Hematopoietic multipotent progenitor cell treated with erythropoietin and hydrocortisone succinate and interleukin-3 and kit ligand, for 15 days (in vitro differentiated cells): ENCODE results near the gene CHST13.

Source experiments
- DNase-seq: peaks from one replicate; pipeline ENCODE4 v3.0.0-alpha.2; 2015; ENCODE audit warnings: low spot score

Gene CHST13, protein sequence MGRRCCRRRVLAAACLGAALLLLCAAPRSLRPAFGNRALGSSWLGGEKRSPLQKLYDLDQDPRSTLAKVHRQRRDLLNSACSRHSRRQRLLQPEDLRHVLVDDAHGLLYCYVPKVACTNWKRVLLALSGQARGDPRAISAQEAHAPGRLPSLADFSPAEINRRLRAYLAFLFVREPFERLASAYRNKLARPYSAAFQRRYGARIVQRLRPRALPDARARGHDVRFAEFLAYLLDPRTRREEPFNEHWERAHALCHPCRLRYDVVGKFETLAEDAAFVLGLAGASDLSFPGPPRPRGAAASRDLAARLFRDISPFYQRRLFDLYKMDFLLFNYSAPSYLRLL

DNA sequence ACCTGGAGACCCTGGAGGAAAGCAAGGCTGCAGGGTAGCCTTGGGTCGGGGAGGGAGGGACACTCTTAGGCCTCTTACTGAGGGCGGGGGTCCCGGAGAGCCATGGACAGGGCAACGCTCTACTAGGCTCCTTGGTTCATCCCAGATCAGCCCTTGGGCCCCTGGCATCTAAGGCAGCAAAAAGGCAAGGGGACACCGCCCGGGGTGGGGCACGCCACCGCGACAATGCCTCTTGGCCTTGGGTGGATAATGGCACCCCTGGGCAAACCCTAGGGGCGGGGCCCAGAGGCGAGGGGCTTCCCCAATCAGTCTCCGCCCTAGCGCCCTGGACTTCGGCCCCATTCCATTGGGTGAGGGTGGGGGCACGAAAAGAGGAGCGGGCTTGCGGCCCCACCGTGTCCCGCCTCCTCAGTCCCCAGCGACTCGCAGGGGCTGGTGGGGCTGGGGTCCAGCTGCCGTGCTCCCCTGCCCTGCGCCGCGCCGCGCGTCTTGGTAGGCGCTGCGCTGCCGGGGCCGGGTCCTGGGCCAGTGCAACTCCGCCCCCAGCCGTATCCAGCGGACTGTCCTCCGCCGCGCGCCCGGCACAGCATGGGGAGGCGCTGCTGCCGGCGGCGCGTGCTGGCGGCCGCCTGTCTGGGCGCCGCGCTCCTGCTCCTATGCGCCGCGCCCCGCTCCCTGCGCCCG, at the start of gene CHST13:
Gene CHST13 (plus strand): TSS at position 411 of the 684 bp plus-strand sequence. CDS start 178 bp downstream, at position 589.
- no peak for DNase-seq

DNA sequence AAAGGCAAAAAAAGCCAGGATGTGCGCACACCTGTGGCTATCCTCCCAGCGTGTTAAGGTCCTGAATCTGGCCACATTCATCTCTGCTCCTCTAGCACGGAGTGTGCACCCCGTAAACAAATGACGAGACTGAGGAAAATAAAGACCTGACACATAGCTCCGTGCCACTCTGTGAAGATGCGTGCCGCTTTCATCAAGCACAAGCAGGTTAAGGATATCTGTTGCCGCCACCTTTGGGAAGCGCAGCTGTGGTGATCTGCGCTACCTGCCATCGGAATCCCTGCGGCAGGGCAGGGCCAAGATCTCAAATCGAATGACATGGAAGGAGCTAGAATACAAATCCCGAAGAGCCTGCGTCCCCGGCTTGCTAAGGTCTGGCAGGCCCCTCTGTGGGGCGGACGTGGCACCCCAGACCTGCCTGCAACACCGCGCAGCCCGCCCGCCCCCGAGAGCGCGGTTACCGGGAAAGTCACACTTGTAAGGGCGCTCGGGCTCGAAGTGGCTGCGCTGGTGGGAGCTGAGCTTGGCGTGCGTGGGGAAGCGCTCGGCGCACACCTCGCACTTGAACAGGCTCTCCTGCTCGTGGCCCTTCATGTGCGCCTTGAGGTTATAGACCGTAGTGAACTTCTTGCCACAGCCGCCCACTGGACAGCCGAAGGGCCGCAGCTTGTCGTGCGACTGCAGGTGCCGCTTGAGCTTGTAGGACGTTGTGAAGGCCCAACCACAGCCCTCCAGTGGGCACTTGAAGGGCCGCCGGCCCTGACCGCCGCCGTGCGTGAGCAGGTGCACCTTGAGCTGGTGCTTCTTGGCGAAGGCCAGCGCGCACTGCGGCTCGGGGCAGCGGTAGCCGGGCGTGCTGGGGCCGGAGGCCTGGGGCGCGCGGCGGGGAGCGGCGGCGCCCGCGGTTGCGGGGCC, 49.2 kb upstream of the CHST13 start:
- DNase-seq, result peak; percentile 30

- peak; percentile 94 for DNase-seq
These were observed 48.4 kb upstream of the CHST13 start, which contains the start of gene ZXDC for GRCh38 chr3:126475413-126476114. Gene ZXDC, minus strand, starts transcription at chr3:126475891. Its CDS starts 26 bp downstream, at chr3:126475865.

DNA sequence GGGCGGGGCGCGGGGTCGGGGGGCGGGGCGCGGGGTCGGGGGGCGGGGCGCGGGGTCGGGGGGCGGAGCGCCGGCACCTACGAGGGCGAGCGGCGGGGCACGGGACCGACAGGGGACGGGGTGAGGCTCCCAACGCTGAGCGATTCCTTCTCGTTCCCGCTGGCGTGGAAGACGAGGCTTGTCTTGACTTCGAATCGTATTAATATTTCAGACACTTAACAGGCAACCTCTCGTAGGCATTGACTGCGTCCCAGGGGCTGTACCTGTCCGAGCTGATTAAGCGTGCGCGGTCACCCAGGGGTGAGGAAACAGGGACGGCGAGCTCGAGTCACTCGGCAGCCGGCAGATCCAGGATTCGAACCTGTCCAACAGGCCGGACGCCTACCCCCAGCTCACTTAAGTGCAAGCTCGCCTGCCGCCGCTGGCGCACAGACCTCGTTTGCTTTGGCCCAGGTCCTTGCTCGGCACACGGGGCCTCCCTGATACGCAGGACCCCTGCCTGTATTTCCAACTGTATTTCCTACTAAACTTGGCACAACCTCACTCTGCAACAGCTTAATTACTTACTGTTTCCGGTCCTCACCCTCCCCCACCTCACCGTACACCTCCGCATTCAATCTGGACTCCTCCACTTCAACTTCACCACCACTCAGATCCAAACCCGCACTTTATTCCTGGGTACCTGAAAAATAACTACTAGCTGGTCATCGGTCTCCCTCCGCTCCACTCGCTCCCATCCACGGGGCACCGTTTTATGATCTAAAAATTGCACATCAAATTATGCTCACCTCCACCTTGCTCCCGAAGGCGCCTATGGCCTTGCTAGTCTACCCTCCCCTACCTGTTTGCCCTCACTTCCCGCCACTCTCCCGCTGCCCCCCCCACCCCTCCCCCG, 47.5 kb upstream of the CHST13 start:
- no peak for DNase-seq

DNA sequence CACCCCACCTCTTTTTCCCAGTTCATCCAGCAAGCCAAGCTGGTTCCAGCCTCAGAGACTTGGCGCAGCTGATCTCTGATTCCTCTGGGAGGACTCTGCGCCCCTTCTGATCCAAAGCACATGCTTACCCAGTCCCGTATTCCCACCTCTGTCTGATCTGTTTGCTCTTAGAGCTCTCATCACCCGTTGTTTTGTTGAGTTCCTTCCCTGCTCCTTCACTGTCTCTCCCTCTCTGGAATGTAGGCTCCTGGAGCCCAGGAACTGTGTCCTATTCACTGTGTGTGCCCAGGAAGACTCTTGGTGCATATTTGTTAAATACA, 46.9 kb upstream of the CHST13 start:
- DNase-seq, result no peak

- no peak for DNase-seq
These were observed 45.2 kb upstream of the CHST13 start for GRCh38 chr3:126478581-126479310.

- no peak for DNase-seq
These were observed 44.3 kb upstream of the CHST13 start for GRCh38 chr3:126479642-126480041.

GRCh38 chr3:126480206-126480605, 43.7 kb upstream of the CHST13 start:
- no peak for DNase-seq

GRCh38 chr3:126480861-126481260, 43.1 kb upstream of the CHST13 start:
- DNase-seq, result no peak

DNA sequence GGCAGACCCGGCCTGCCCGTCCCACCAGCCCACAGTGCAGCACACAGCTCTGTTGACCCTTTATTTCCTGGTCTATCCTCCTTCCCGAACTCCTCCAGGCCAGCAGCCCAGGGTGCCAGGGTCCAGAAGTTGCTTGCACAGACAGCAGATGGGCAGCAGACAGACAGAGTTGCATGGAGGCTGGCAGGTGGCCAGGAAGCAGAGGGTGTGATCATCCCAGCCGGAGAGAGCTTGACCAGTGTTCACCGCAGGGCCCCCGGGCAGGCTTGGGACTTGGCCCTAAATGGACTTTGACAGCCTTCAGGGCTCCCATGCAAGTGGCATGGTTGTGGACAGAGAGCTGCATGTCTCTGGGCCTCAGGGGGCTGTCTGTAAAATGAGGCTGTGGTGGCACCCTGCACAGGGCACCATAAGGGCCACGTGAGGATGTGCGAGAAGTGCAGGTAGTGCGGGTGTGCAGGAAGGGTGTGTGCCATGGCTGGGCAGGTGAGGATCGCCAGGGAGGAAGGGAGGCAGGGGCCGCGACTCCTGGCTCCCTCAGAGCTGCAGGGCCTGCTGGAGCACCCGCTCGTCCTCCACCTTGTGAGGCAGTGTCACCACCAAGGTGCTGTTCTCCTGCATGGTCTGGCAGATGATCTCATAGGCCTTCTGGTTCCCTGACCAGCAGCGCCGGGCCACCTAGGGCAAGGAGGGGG, 42.0 kb upstream of the CHST13 start:
- no peak for DNase-seq

DNA sequence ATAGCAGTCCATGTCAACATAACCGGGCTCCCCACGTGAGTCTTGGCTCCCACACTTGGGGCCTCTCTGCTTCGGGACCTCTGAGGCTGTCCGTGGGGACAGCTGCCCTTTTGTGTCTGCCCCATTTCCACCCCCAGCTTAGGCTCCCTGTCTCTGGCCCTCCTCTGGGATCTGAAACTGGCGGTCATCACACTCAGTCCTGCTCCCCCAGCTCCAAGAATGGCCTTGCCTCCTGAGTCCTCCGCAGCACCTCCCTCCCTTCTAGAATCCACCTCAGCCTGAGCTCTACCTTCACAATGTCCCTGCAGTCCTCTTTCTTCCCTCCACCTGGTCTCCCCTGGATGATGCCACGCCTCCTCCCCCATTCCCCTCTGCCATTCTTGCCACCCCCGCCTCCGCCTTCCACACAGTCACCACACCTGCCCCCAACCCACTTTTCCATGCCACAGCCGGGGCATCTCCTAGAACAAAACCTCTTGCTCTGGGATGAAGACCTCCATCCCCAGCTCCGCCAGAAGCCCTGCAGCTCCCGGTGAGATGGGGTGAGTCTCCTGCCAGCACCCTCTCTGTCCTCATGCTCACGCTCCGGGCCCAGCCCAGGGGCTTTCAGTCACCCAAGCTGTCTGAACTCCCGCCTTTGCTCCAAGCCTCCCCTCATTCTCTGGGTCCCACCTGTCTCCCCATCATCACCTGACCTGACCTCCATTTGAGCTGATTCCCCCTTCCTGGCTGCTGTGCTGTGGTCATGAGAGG, 41.3 kb upstream of the CHST13 start:
- no peak for DNase-seq

GRCh38 chr3:126483321-126483761, 40.6 kb upstream of the CHST13 start:
- no peak for DNase-seq

DNA sequence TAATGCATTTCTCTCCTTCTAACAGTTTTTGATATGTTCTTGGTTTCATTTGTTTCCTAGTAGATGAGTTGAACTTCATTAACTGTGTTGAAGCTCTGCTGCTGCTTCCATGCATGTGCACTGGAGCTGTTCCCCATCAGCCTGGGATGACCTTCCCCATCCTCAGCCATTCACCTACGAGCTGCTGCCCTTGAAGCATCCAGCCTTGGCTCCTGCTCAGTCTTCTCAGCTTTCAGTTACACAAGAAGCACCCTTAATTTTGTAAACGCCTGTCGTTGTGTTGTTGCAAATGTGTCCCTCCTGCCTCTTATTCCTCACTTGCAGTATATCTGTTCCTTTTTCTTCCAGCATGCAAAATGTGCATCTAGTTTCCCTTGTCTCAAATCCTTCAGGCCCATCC, 39.8 kb upstream of the CHST13 start:
- no peak for DNase-seq

DNA sequence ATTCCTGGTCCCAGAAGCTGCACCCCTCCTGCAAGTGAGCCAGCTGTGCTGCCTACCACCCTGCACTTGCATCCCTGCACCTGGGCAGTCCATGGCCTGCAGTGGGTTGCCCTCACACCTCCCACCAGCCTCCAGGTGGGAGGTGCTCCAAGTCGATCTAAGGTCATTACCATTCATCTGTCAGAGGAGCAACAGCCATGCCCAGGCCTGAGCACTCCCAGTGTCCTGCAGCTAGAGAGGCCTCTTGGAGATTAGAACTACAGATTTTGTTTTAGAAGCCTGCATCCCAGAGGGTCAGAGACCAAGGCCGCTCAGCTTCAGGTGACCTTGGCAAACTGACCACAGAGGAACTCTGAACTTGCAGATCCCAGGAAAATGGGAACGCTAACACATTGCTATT, 39.3 kb upstream of the CHST13 start:
- DNase-seq, result no peak

- no peak for DNase-seq
These were observed 38.6 kb upstream of the CHST13 start for GRCh38 chr3:126485176-126485897.

GRCh38 chr3:126485956-126486355, 38.0 kb upstream of the CHST13 start:
- no peak for DNase-seq

- no peak for DNase-seq
These were observed 37.6 kb upstream of the CHST13 start for GRCh38 chr3:126486360-126486847.
